ENCODE measurements around the gene MBNL1.

Gene MBNL1

GRCh38 chr3:152278756-152279427, 10.2 kb downstream of the MBNL1 start:
- no peak for DNase-seq

- DNase-seq = no peak
These were observed 10.8 kb downstream of the MBNL1 start for GRCh38 chr3:152279479-152279878.

- DNase-seq = no peak
These were observed 11.8 kb downstream of the MBNL1 start for GRCh38 chr3:152280539-152280938.

- DNase-seq = no peak
These were observed 12.5 kb downstream of the MBNL1 start for GRCh38 chr3:152281133-152281713.

GRCh38 chr3:152282813-152283212, 14.1 kb downstream of the MBNL1 start:
- DNase-seq = no peak

- no peak for DNase-seq
These were observed 15.0 kb downstream of the MBNL1 start for GRCh38 chr3:152283492-152284381.

GRCh38 chr3:152284906-152285305, 16.2 kb downstream of the MBNL1 start:
- DNase-seq = no peak

GRCh38 chr3:152285509-152285908, 16.8 kb downstream of the MBNL1 start:
- DNase-seq = no peak

- no peak for DNase-seq
These were observed 19.3 kb downstream of the MBNL1 start for GRCh38 chr3:152287898-152288576.

- no peak for DNase-seq
These were observed 20.0 kb downstream of the MBNL1 start for GRCh38 chr3:152288681-152289080.

- no peak for DNase-seq
These were observed 21.0 kb downstream of the MBNL1 start for GRCh38 chr3:152289708-152290107.

- no peak for DNase-seq
These were observed 21.6 kb downstream of the MBNL1 start for GRCh38 chr3:152290374-152290773.

GRCh38 chr3:152291238-152291637, 22.5 kb downstream of the MBNL1 start:
- DNase-seq = no peak

- DNase-seq = no peak
These were observed 22.9 kb downstream of the MBNL1 start for GRCh38 chr3:152291649-152292066.

- DNase-seq = no peak
These were observed 23.6 kb downstream of the MBNL1 start for GRCh38 chr3:152292366-152292765.

- no peak for DNase-seq
These were observed 24.7 kb downstream of the MBNL1 start for GRCh38 chr3:152293347-152294006.

- DNase-seq = no peak
These were observed 26.6 kb downstream of the MBNL1 start for GRCh38 chr3:152295344-152295743.

GRCh38 chr3:152295806-152296205, 27.1 kb downstream of the MBNL1 start:
- no peak for DNase-seq

GRCh38 chr3:152296382-152296781, 27.7 kb downstream of the MBNL1 start:
- no peak for DNase-seq

- DNase-seq = no peak
These were observed 28.2 kb downstream of the MBNL1 start for GRCh38 chr3:152296971-152297370.

GRCh38 chr3:152298393-152299248, 29.9 kb downstream of the MBNL1 start:
- DNase-seq = peak; percentile 52 to 67
